HEK293 (cell line): ENCODE data around the gene KLHL35.

ENCODE experiments used
- CTCF ChIA-PET: fragments of 350-600 bp; formaldehyde crosslinking; extraction: SDS; loops from one replicate; lab custom pipeline; 2021; ENCODE audit warnings: antibody characterized with exemption; lab: Yijun Ruan, JAX
- POLR2A ChIA-PET: fragments of 300-600 bp; formaldehyde crosslinking; extraction: SDS; loops from one replicate; lab custom pipeline; 2020; ENCODE audit warnings: antibody characterized with exemption, inconsistent platforms; lab: Yijun Ruan, JAX
- H3K27ac ChIP-seq: fragments of 200-500 bp; sonication (Bioruptor generic); 2 replicates; pipeline ENCODE4 v1.5.1; 2014; ENCODE audit warnings: low read depth, low read length, control low read depth, inconsistent platforms; ENCODE audit errors: extremely low read depth
- H3K36me3 ChIP-seq, 2 experiments: fragments of 200-500 bp in 1 of 2; sonication (Bioruptor generic) in 1 of 2; 1 replicate in 1 of 2; 2 replicates in 1 of 2; pipeline ENCODE4 v1.5.1; 2014 to 2017; ENCODE audit warnings: inconsistent platforms in 2 of 2, low read length in 2 of 2; ENCODE audit not compliant: control insufficient read depth in 2 of 2, insufficient read depth in 1 of 2
- H3K4me1 ChIP-seq: fragments of 200-500 bp; sonication (Bioruptor generic); 2 replicates; pipeline ENCODE4 v1.5.1; 2014; ENCODE audit warnings: mild to moderate bottlenecking, low read length, inconsistent platforms; ENCODE audit not compliant: control insufficient read depth, insufficient read depth
- H3K4me3 ChIP-seq: 2 replicates; pipeline ENCODE4 v1.5.1; 2011; ENCODE audit warnings: low read depth, mild to moderate bottlenecking, control low read depth, low read length, moderate library complexity
- H3K9me3 ChIP-seq: fragments of 200-500 bp; sonication (Bioruptor generic); 2 replicates; pipeline ENCODE4 v1.5.1; 2014; ENCODE audit warnings: low read depth, low read length, inconsistent platforms; ENCODE audit not compliant: control insufficient read depth, insufficient read depth
- GLIS1 ChIP-seq: fragments of 450-650 bp; formaldehyde crosslinking; IDR thresholded peaks from 2 replicates; pipeline ENCODE4 v1.5.1; 2016; ENCODE audit warnings: missing biosample characterization, missing genetic modification characterization
- HOXA7 ChIP-seq: sonication (generic); formaldehyde crosslinking; IDR thresholded peaks from 2 replicates; pipeline ENCODE4 v1.8.1; 2022; ENCODE audit warnings: missing genetic modification reagents, borderline replicate concordance
- HOXC10 ChIP-seq: sonication (generic); formaldehyde crosslinking; IDR thresholded peaks from 2 replicates; pipeline ENCODE4 v1.8.1; 2023; ENCODE audit warnings: mild to moderate bottlenecking, missing genetic modification reagents
- KLF10 ChIP-seq: fragments of 450-650 bp; IDR thresholded peaks from 2 replicates; pipeline ENCODE4 v1.5.1; 2018; ENCODE audit warnings: missing biosample characterization, mild to moderate bottlenecking, missing genetic modification characterization
- KLF7 ChIP-seq: fragments of 450-650 bp; formaldehyde crosslinking; IDR thresholded peaks from 2 replicates; pipeline ENCODE4 v1.5.1; 2016; ENCODE audit warnings: missing biosample characterization, missing genetic modification characterization, borderline replicate concordance
- SCRT1 ChIP-seq: fragments of 450-650 bp; formaldehyde crosslinking; IDR thresholded peaks from 2 replicates; pipeline ENCODE4 v1.5.1; 2016; ENCODE audit warnings: missing biosample characterization, missing genetic modification characterization, borderline replicate concordance
- SCRT2 ChIP-seq: fragments of 450-650 bp; formaldehyde crosslinking; IDR thresholded peaks from 2 replicates; pipeline ENCODE4 v1.5.1; 2016; ENCODE audit warnings: missing biosample characterization, missing genetic modification characterization
- SP3 ChIP-seq: fragments of 450-650 bp; formaldehyde crosslinking; IDR thresholded peaks from 2 replicates; pipeline ENCODE4 v1.5.1; 2016; ENCODE audit warnings: missing biosample characterization, missing genetic modification characterization
- ZFP37 ChIP-seq: fragments of 450-650 bp; formaldehyde crosslinking; IDR thresholded peaks from 2 replicates; pipeline ENCODE4 v1.5.1; 2016; ENCODE audit warnings: missing biosample characterization, missing genetic modification characterization
- ZNF133 ChIP-seq: fragments of 450-650 bp; formaldehyde crosslinking; IDR thresholded peaks from 2 replicates; pipeline ENCODE4 v1.5.1; 2016; ENCODE audit warnings: missing biosample characterization, missing genetic modification characterization
- ZNF16 ChIP-seq: fragments of 450-650 bp; formaldehyde crosslinking; IDR thresholded peaks from 2 replicates; pipeline ENCODE4 v1.5.1; 2016; ENCODE audit warnings: low read depth, missing biosample characterization, missing genetic modification characterization
- ZNF366 ChIP-seq: fragments of 450-650 bp; formaldehyde crosslinking; conservative IDR thresholded peaks from 2 replicates; pipeline ENCODE4 v1.5.1; 2016; ENCODE audit warnings: missing biosample characterization, missing genetic modification characterization
- ZNF394 ChIP-seq: fragments of 450-650 bp; formaldehyde crosslinking; IDR thresholded peaks from 2 replicates; pipeline ENCODE4 v1.5.1; 2016; ENCODE audit warnings: missing biosample characterization, missing genetic modification characterization, mild to moderate bottlenecking, moderate library complexity, borderline replicate concordance
- ZNF433 ChIP-seq: fragments of 450-650 bp; formaldehyde crosslinking; IDR thresholded peaks from 2 replicates; pipeline ENCODE4 v1.5.1; 2016; ENCODE audit warnings: missing biosample characterization, missing genetic modification characterization, low read depth
- ZNF449 ChIP-seq: fragments of 450-650 bp; formaldehyde crosslinking; IDR thresholded peaks from 2 replicates; pipeline ENCODE4 v1.5.1; 2017; ENCODE audit warnings: missing biosample characterization, mild to moderate bottlenecking, missing genetic modification characterization, moderate library complexity
- ZNF48 ChIP-seq: fragments of 450-650 bp; formaldehyde crosslinking; IDR thresholded peaks from 2 replicates; pipeline ENCODE4 v1.5.1; 2016; ENCODE audit warnings: missing biosample characterization, missing genetic modification characterization
- ZNF544 ChIP-seq: fragments of 450-650 bp; formaldehyde crosslinking; IDR thresholded peaks from 2 replicates; pipeline ENCODE4 v1.5.0; 2017; ENCODE audit warnings: missing biosample characterization, missing genetic modification characterization
- ZNF555 ChIP-seq: fragments of 450-650 bp; formaldehyde crosslinking; conservative IDR thresholded peaks from 2 replicates; pipeline ENCODE4 v1.5.1; 2017; ENCODE audit warnings: missing biosample characterization, mild to moderate bottlenecking, missing genetic modification characterization, inconsistent platforms
- ZNF558 ChIP-seq: fragments of 450-650 bp; formaldehyde crosslinking; IDR thresholded peaks from 2 replicates; pipeline ENCODE4 v1.5.1; 2016; ENCODE audit warnings: missing biosample characterization, missing genetic modification characterization
- ZNF571 ChIP-seq: fragments of 450-650 bp; formaldehyde crosslinking; IDR thresholded peaks from 2 replicates; pipeline ENCODE4 v1.5.0; 2017; ENCODE audit warnings: missing biosample characterization, missing genetic modification characterization
- ZNF621 ChIP-seq: fragments of 450-650 bp; formaldehyde crosslinking; IDR thresholded peaks from 2 replicates; pipeline ENCODE4 v1.5.1; 2017; ENCODE audit warnings: missing biosample characterization, missing genetic modification characterization
- ZNF654 ChIP-seq: fragments of 450-650 bp; formaldehyde crosslinking; IDR thresholded peaks from 2 replicates; pipeline ENCODE4 v1.5.1; 2016; ENCODE audit warnings: low read depth, missing biosample characterization, missing genetic modification characterization
- ZXDB ChIP-seq: fragments of 450-650 bp; formaldehyde crosslinking; IDR thresholded peaks from 2 replicates; pipeline ENCODE4 v1.5.1; 2016; ENCODE audit warnings: missing biosample characterization, missing genetic modification characterization
- TF ChIP-seq, protein P1 (sequence below): fragments of 450-650 bp; formaldehyde crosslinking; IDR thresholded peaks from 2 replicates; pipeline ENCODE4 v1.5.1; 2017; ENCODE audit warnings: missing biosample characterization, missing genetic modification characterization
- TF ChIP-seq, protein P2 (sequence below): fragments of 450-650 bp; formaldehyde crosslinking; IDR thresholded peaks from 2 replicates; pipeline ENCODE4 v1.5.1; 2017; ENCODE audit warnings: missing biosample characterization, missing genetic modification characterization

KLHL35 gene

DNA sequence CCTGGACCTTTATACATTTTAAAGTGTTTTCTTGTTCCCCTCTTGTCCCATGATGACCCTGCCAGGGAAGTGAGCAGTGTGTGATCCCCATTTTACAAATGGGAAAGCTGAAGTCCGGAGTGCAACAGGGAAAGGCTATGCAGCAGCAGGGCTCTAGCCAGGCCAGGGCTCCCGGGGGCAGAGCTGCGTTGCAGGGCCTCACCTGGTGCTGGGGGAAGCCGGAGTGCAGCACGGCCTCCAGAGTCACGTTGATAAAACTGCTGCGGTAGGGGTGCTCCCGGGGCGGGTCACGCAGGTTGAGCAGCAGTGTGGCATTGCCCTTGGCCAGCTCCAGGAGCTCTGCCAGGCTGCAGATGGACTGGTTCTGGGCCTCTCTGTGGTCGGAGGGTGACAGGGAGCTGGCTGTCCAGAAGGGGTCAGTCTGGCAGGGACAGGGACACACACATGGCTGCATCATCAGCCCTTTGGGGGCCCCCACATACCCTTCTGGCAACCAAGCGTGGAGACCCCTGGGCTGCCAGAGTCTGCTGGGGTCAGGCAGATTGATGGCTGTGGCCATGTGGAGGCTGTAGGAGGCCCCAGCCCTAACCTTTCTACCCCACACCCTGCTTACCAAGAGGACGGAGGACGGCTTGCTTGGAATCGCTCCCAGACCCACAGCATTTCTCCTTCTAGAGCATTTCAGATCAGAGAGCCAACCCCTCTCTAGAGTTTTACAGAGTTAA lies 9.3 kb upstream of the KLHL35 start (continued):
- TF ChIP-seq ZNF16 (tag by site-specific recombination): no peak
- TF ChIP-seq SCRT1 (tag by site-specific recombination): no peak
- no peak for TF ChIP-seq SCRT2 (tag by site-specific recombination)
- TF ChIP-seq ZNF48: no peak
- TF ChIP-seq KLF10: no peak
- no peak for TF ChIP-seq ZNF571 (tag by site-specific recombination)

GRCh38 chr11:75441804-75442132 lies 8.8 kb upstream of the KLHL35 start:
- ChIA-PET CTCF (interaction anchor here (0.7 to 7.5 kb wide), 3 partner anchors 53 to 140 kb away, joined by 3 to 264 read pairs (median 11); no protein-coding TSS in a partner anchor), POLR2A (interaction anchor here (0.6 kb wide), 1 partner anchor 70 kb away, joined by 3 read pairs; no protein-coding TSS in a partner anchor)
- H3K27ac ChIP-seq: no peak overlapping the region
- H3K9me3 ChIP-seq: no peaks in the 10 kb centered on the region
- H3K36me3 ChIP-seq: no peaks in the 10 kb centered on the region
- no peak overlapping the region for H3K4me3 ChIP-seq
- H3K4me1 ChIP-seq: no peaks in the 10 kb centered on the region
- TF ChIP-seq, protein P1, sequence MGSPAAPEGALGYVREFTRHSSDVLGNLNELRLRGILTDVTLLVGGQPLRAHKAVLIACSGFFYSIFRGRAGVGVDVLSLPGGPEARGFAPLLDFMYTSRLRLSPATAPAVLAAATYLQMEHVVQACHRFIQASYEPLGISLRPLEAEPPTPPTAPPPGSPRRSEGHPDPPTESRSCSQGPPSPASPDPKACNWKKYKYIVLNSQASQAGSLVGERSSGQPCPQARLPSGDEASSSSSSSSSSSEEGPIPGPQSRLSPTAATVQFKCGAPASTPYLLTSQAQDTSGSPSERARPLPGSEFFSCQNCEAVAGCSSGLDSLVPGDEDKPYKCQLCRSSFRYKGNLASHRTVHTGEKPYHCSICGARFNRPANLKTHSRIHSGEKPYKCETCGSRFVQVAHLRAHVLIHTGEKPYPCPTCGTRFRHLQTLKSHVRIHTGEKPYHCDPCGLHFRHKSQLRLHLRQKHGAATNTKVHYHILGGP (tag by site-specific recombination): no peak
- no peak for TF ChIP-seq ZNF558 (tag by site-specific recombination)
- no peak for TF ChIP-seq ZNF621
- TF ChIP-seq ZFP37 (tag by site-specific recombination): no peak
- TF ChIP-seq ZNF449 (tag by site-specific recombination): no peak
- no peak for TF ChIP-seq ZNF133 (tag by site-specific recombination)

DNA sequence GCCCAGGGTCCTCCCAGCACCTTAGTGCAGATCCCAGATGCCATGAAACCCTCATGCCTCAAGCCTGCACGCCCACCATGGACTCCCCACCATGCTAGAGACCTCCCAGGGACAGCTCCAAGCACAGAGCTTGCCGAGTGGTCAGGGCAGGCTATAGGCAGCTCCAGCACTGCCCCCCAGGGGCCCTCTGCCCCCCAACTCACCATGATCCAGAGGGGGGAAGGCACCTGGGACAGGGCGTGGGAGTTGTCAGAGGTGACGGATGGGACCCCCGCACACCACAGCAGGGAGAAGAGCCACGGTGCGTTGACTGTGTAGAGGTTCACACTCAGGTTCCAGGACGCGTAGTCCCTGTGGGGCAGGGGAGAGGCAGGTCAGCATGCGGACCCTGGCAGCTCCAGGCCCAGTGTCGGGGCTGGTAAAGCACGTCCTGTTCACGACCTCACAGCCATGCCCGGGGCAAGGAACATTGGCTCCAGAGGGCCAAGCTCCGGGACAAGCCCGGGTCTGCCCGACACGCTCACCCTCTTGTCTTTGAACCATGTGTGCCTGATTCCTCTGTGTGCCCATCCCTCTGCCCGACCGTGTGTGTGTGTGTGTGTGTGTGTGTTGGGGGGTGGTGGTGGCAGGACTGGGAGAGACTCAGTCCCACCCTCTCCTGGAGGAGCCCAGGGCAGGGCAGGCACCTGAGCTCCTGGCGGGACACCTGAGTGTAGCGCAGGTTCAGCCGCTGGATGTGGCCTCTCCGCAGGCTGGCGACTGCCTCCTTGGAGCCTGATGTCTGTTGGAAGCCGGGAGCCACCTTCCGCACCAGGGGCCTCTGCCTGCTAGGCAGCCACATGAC lies 8.2 kb upstream of the KLHL35 start:
- ChIA-PET CTCF (interaction anchor here (0.7 to 7.5 kb wide), 5 partner anchors 52 to 160 kb away, joined by 3 to 264 read pairs (median 4); partner anchors contain the start of gene GDPD5), POLR2A (no interaction called here)
- H3K27ac ChIP-seq: no peak overlapping the region
- no peaks in the 10 kb centered on the region for H3K36me3 ChIP-seq
- H3K9me3 ChIP-seq: no peaks in the 10 kb centered on the region
- no peak for TF ChIP-seq ZNF654 (tag by site-specific recombination)
- TF ChIP-seq ZNF366: no peak
- peak; percentile 59 for TF ChIP-seq GLIS1
- TF ChIP-seq ZNF544: no peak
- H3K4me3 ChIP-seq: no peak overlapping the region
- H3K4me1 ChIP-seq: no peaks in the 10 kb centered on the region

DNA sequence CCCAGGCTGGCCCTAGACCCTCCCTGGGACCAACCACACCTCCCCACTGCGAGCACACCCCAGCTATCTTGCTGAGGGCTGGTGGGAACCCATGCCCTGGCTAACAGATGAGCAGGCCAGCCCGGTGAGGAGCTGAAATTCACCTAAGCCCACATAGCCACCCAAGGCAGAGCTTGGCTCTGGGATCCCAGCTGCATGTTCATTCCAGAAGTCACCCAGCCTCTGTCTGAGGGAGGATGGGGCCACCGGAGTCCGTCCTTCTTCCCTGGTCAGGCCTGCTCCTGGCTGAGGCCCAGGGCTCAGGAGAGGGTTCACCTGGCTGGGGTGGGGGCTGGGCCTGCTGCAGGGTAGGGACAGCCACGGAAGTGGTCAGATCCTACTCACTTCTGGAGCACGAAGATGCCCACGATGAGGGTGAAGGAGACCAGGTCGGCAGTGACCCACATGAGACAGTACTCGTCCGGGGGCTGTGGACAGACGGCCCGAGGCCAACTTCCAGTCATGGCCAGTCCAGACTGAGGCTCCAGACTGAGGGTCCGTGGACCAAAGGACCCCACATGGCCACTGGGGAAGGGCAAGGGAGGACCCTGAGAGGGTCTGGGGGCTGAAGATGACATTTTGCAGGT lies 6.6 kb upstream of the KLHL35 start:
- ChIA-PET CTCF (interaction anchor here (0.8 to 7.5 kb wide), 4 partner anchors 12 to 92 kb away, joined by 3 to 264 read pairs (median 3); no protein-coding TSS in a partner anchor), POLR2A (no interaction called here)
- H3K4me3 ChIP-seq: no peak overlapping the region
- no peaks in the 10 kb centered on the region for H3K4me1 ChIP-seq
- TF ChIP-seq KLF7 (no peak), ZXDB (tag by site-specific recombination) (no peak), ZNF433 (no peak), ZNF133 (tag by site-specific recombination) (no peak), ZNF555 (no peak), ZNF394 (tag by site-specific recombination) (no peak), HOXC10 (CRISPR knock-in tag) (no peak), HOXA7 (CRISPR knock-in tag) (no peak), SP3 (tag by site-specific recombination) (no peak)
- TF ChIP-seq, protein P2, sequence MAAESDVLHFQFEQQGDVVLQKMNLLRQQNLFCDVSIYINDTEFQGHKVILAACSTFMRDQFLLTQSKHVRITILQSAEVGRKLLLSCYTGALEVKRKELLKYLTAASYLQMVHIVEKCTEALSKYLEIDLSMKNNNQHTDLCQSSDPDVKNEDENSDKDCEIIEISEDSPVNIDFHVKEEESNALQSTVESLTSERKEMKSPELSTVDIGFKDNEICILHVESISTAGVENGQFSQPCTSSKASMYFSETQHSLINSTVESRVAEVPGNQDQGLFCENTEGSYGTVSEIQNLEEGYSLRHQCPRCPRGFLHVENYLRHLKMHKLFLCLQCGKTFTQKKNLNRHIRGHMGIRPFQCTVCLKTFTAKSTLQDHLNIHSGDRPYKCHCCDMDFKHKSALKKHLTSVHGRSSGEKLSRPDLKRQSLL (tag by site-specific recombination): no peak
- H3K36me3 ChIP-seq: no peaks in the 10 kb centered on the region
- no peaks in the 10 kb centered on the region for H3K9me3 ChIP-seq
- no peak overlapping the region for H3K27ac ChIP-seq
